ENCODE measurements around the gene MGAT5B. TPM values are rescaled to one million over a fixed set of nuclear protein-coding genes. Genes with fewer than 3 reads are reported as not detected.

Gene MGAT5B
- total and polyA plus RNA-seq, 11 donors: 0.07 to 0.21 (median 0.15) TPM; not detected in 6

GRCh38 chr17:76998839-76999238 lies 130.6 kb downstream of the MGAT5B start:
- TF ChIP-seq, protein P1, sequence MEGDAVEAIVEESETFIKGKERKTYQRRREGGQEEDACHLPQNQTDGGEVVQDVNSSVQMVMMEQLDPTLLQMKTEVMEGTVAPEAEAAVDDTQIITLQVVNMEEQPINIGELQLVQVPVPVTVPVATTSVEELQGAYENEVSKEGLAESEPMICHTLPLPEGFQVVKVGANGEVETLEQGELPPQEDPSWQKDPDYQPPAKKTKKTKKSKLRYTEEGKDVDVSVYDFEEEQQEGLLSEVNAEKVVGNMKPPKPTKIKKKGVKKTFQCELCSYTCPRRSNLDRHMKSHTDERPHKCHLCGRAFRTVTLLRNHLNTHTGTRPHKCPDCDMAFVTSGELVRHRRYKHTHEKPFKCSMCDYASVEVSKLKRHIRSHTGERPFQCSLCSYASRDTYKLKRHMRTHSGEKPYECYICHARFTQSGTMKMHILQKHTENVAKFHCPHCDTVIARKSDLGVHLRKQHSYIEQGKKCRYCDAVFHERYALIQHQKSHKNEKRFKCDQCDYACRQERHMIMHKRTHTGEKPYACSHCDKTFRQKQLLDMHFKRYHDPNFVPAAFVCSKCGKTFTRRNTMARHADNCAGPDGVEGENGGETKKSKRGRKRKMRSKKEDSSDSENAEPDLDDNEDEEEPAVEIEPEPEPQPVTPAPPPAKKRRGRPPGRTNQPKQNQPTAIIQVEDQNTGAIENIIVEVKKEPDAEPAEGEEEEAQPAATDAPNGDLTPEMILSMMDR (IDR thresholded peaks at IDR 0.05): no peak
- no peak for TF ChIP-seq POLR2A (IDR thresholded peaks at IDR 0.05)
- Histone ChIP-seq H3K4me1 (no peaks in the 10 kb centered on the region), H3K9me3 (no peaks in the 10 kb centered on the region), H3K27ac (peak overlapping the region in 1 of 12 donors; percentile 27), H3K36me3 (no peaks in the 10 kb centered on the region), H3K27me3 (peaks cover 0 to 35% (median 3%) of the 10 kb centered on the region in 9 donors), H3K4me3 (no peak overlapping the region)
- ATAC-seq: no peak
- WGBS, 4 donors: 82 to 94% (median 90%) methylated on average over 3 to 8 of the region's 8 CpGs
- DNase-seq: no peak
- intact Hi-C loops (cut with DNase I): no loop called here

Other genes starting within 250 kb of the MGAT5B start
- 10 to 100 TPM in 1 of 9 donors, 1 to 10 TPM in 8; 1.7 to 10.3 (median 3.5) TPM for gene ST6GALNAC1, start 224.6 kb upstream of the MGAT5B start, total RNA-seq
- 1 to 10 TPM; 3.1 to 4.2 TPM for gene ST6GALNAC1, start 224.6 kb upstream of the MGAT5B start, polyA plus RNA-seq
- gene MXRA7, start 157.4 kb upstream of the MGAT5B start, total RNA-seq: 100 to 1,000 TPM; 270 to 539 (median 466) TPM
- gene MXRA7, start 157.4 kb upstream of the MGAT5B start, polyA plus RNA-seq: 100 to 1,000 TPM; 240 to 245 TPM
- 10 to 100 TPM; 32.4 to 67.0 (median 39.1) TPM for gene JMJD6, start 141.8 kb upstream of the MGAT5B start, total RNA-seq
- 10 to 100 TPM; 30.1 to 75.6 TPM for gene JMJD6, start 141.8 kb upstream of the MGAT5B start, polyA plus RNA-seq
- gene METTL23, start 141.6 kb upstream of the MGAT5B start, total RNA-seq: 10 to 100 TPM; 22.1 to 33.7 (median 24.0) TPM
- 10 to 100 TPM; 23.8 to 26.4 TPM for gene METTL23, start 141.6 kb upstream of the MGAT5B start, polyA plus RNA-seq
- 100 to 1,000 TPM in 3 of 9 donors, 10 to 100 TPM in 6; 67.0 to 155 (median 79.5) TPM for gene SRSF2, start 131.1 kb upstream of the MGAT5B start, total RNA-seq
- gene SRSF2, start 131.1 kb upstream of the MGAT5B start, polyA plus RNA-seq: 10 to 100 TPM; 69.1 to 88.6 TPM
- gene MFSD11, start 130.3 kb upstream of the MGAT5B start, total RNA-seq: 10 to 100 TPM; 20.6 to 36.5 (median 27.9) TPM
- 10 to 100 TPM; 14.3 to 14.7 TPM for gene MFSD11, start 130.3 kb upstream of the MGAT5B start, polyA plus RNA-seq